ENCODE measurements around the gene TPK1.

DNA sequence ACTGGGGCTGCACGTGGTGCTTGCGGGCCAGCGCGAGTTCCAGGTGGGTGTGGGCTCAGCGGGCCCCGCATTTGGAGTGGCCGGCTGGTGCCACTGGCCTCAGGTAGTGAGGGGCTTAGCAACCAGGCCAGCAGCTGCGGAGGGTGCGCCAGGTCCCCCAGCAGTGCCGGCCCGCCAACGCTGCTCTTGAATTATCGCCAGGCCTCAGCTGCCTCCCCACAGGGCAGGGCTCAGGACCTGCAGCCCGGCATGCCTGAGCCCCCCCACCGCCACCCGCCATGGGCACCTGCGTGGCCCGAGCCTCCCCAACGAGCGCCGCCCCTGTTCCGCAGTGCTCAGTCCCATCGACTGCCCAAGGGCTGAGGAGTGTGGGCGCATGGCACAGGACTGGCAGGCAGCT is 185.4 kb downstream of the TPK1 start:
- TF ChIP-seq, protein P1, sequence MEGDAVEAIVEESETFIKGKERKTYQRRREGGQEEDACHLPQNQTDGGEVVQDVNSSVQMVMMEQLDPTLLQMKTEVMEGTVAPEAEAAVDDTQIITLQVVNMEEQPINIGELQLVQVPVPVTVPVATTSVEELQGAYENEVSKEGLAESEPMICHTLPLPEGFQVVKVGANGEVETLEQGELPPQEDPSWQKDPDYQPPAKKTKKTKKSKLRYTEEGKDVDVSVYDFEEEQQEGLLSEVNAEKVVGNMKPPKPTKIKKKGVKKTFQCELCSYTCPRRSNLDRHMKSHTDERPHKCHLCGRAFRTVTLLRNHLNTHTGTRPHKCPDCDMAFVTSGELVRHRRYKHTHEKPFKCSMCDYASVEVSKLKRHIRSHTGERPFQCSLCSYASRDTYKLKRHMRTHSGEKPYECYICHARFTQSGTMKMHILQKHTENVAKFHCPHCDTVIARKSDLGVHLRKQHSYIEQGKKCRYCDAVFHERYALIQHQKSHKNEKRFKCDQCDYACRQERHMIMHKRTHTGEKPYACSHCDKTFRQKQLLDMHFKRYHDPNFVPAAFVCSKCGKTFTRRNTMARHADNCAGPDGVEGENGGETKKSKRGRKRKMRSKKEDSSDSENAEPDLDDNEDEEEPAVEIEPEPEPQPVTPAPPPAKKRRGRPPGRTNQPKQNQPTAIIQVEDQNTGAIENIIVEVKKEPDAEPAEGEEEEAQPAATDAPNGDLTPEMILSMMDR (IDR thresholded peaks at IDR 0.05): no peak
- TF ChIP-seq, protein P2, sequence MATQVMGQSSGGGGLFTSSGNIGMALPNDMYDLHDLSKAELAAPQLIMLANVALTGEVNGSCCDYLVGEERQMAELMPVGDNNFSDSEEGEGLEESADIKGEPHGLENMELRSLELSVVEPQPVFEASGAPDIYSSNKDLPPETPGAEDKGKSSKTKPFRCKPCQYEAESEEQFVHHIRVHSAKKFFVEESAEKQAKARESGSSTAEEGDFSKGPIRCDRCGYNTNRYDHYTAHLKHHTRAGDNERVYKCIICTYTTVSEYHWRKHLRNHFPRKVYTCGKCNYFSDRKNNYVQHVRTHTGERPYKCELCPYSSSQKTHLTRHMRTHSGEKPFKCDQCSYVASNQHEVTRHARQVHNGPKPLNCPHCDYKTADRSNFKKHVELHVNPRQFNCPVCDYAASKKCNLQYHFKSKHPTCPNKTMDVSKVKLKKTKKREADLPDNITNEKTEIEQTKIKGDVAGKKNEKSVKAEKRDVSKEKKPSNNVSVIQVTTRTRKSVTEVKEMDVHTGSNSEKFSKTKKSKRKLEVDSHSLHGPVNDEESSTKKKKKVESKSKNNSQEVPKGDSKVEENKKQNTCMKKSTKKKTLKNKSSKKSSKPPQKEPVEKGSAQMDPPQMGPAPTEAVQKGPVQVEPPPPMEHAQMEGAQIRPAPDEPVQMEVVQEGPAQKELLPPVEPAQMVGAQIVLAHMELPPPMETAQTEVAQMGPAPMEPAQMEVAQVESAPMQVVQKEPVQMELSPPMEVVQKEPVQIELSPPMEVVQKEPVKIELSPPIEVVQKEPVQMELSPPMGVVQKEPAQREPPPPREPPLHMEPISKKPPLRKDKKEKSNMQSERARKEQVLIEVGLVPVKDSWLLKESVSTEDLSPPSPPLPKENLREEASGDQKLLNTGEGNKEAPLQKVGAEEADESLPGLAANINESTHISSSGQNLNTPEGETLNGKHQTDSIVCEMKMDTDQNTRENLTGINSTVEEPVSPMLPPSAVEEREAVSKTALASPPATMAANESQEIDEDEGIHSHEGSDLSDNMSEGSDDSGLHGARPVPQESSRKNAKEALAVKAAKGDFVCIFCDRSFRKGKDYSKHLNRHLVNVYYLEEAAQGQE (IDR thresholded peaks at IDR 0.05; ENCODE audit: insufficient read depth in 1 of 2, low read depth in 2 of 2, low read length in 1 of 2): no peak
- no peak for TF ChIP-seq POLR2AphosphoS5 (IDR thresholded peaks at IDR 0.05; ENCODE audit: low read depth, low read length)
- no peak for TF ChIP-seq SIN3A (IDR thresholded peaks at IDR 0.05; ENCODE audit: borderline replicate concordance, insufficient read depth, low read depth, low read length)

Measured in Panc1 (cell line).